IMR-90 (cell line): ENCODE measurements around the gene INSR. TPM values are rescaled to one million over a fixed set of nuclear protein-coding genes. Genes with fewer than 3 reads are reported as not detected.

ENCODE experiments used
- ATAC-seq: fragments of 200-7000 bp; cut with Tn5 transposase; 2 replicates; pipeline ENCODE4 v1.9.1; 2020; ENCODE audit warnings: low read depth, mild to moderate bottlenecking, moderate library complexity
- BruUV-seq: library from RNA; stranded (reverse); fragments of 400-500 nt; replicated peaks from 2 replicates; lab custom pipeline; 2021; lab: Mats Ljungman, UMichigan
- CTCF ChIA-PET: fragments of 300-600 bp; formaldehyde crosslinking; extraction: SDS; loops from one replicate; lab custom pipeline; 2021; ENCODE audit warnings: antibody characterized with exemption; lab: Yijun Ruan, JAX
- POLR2A ChIA-PET: fragments of 300-600 bp; sonication (Branson Sonifier 250); formaldehyde crosslinking; loops from one replicate; lab custom pipeline; 2022; ENCODE audit warnings: antibody characterized with exemption; ENCODE audit not compliant: unreplicated experiment; lab: Charles Lee
- DNase-seq: peaks from one replicate; pipeline ENCODE4 v3.0.0; 2013
- H2AFZ ChIP-seq: replicated peaks from 2 replicates; pipeline ENCODE3; 2013; ENCODE audit warnings: low read length, mild to moderate bottlenecking; ENCODE audit not compliant: poor library complexity
- H2AK5ac ChIP-seq: 2 replicates; pipeline ENCODE4 v1.6.1; 2013; ENCODE audit warnings: low read depth, low read length, inconsistent platforms
- H2AK9ac ChIP-seq: replicated peaks from 2 replicates; pipeline ENCODE3; 2013; ENCODE audit warnings: mild to moderate bottlenecking, low read depth, low read length, moderate library complexity; ENCODE audit not compliant: poor library complexity
- H2BK120ac ChIP-seq: 2 replicates; pipeline ENCODE4 v1.6.1; 2013; ENCODE audit warnings: low read depth, low read length, inconsistent platforms
- H2BK15ac ChIP-seq: 3 replicates; pipeline ENCODE4 v1.6.1; 2013; ENCODE audit warnings: low read depth, low read length, inconsistent platforms
- H2BK20ac ChIP-seq: 2 replicates; pipeline ENCODE4 v1.6.1; 2013; ENCODE audit warnings: low read depth, mild to moderate bottlenecking, inconsistent platforms, low read length, moderate library complexity
- H2BK5ac ChIP-seq: 2 replicates; pipeline ENCODE4 v1.6.1; 2013; ENCODE audit warnings: mild to moderate bottlenecking, low read depth, low read length, inconsistent platforms; ENCODE audit not compliant: poor library complexity, severe bottlenecking
- H3K14ac ChIP-seq: replicated peaks from 2 replicates; pipeline ENCODE4 v1.6.1; 2013; ENCODE audit warnings: low read depth, low read length, inconsistent platforms
- H3K18ac ChIP-seq: 2 replicates; pipeline ENCODE4 v1.6.1; 2013; ENCODE audit warnings: low read depth, low read length, control low read depth
- H3K23ac ChIP-seq: 2 replicates; pipeline ENCODE4 v1.6.1; 2013; ENCODE audit warnings: low read depth, low read length, inconsistent platforms
- H3K27ac ChIP-seq: 2 replicates; pipeline ENCODE4 v1.5.1; 2013; ENCODE audit warnings: mild to moderate bottlenecking, control low read depth, low read length; ENCODE audit not compliant: insufficient read depth
- H3K27me3 ChIP-seq: 2 replicates; pipeline ENCODE4 v1.6.1; 2013; ENCODE audit warnings: low read length; ENCODE audit not compliant: control insufficient read depth, insufficient read depth
- H3K36me3 ChIP-seq: 2 replicates; pipeline ENCODE4 v1.6.1; 2013; ENCODE audit warnings: low read length, mixed read lengths; ENCODE audit not compliant: control insufficient read depth, insufficient read depth
- H3K4ac ChIP-seq: 2 replicates; pipeline ENCODE4 v1.6.1; 2013; ENCODE audit warnings: low read depth, low read length, inconsistent platforms
- H3K4me1 ChIP-seq: 2 replicates; pipeline ENCODE4 v1.6.1; 2013; ENCODE audit warnings: low read length, mixed read lengths; ENCODE audit not compliant: control insufficient read depth, insufficient read depth
- H3K4me2 ChIP-seq: 2 replicates; pipeline ENCODE4 v1.6.1; 2013; ENCODE audit warnings: low read depth, mild to moderate bottlenecking, control low read depth, low read length, moderate library complexity
- H3K4me3 ChIP-seq: 2 replicates; pipeline ENCODE4 v1.5.1; 2013; ENCODE audit warnings: low read depth, mild to moderate bottlenecking, control low read depth, low read length, moderate library complexity; ENCODE audit not compliant: insufficient read depth
- H3K56ac ChIP-seq: 2 replicates; pipeline ENCODE4 v1.6.1; 2013; ENCODE audit warnings: low read length, inconsistent platforms; ENCODE audit not compliant: insufficient read depth; ENCODE audit errors: extremely low read depth
- H3K79me1 ChIP-seq, 2 experiments: 2 replicates each; pipeline ENCODE4 v1.6.1; 2013; ENCODE audit warnings: low read length in 2 of 2, inconsistent platforms in 1 of 2, low read depth in 1 of 2
- H3K9ac ChIP-seq: 2 replicates; pipeline ENCODE4 v1.6.1; 2013; ENCODE audit warnings: low read depth, low read length, control low read depth
- H3K9me1 ChIP-seq: 2 replicates; pipeline ENCODE4 v1.6.1; 2013; ENCODE audit warnings: low read length, inconsistent platforms; ENCODE audit not compliant: insufficient read depth
- H3K9me3 ChIP-seq: 2 replicates; pipeline ENCODE4 v1.6.1; 2013; ENCODE audit warnings: low read length; ENCODE audit not compliant: control insufficient read depth, insufficient read depth
- H4K20me1 ChIP-seq: 2 replicates; pipeline ENCODE4 v1.6.1; 2013; ENCODE audit warnings: low read length, inconsistent platforms; ENCODE audit not compliant: insufficient read depth
- H4K5ac ChIP-seq: 2 replicates; pipeline ENCODE4 v1.6.1; 2013; ENCODE audit warnings: mild to moderate bottlenecking, low read depth, low read length, control low read depth
- H4K8ac ChIP-seq, 2 experiments: 2 replicates each; pipeline ENCODE4 v1.6.1; 2013; ENCODE audit warnings: low read depth in 2 of 2, low read length in 2 of 2, control low read depth in 1 of 2, inconsistent platforms in 1 of 2
- H4K91ac ChIP-seq: 2 replicates; pipeline ENCODE4 v1.6.1; 2013; ENCODE audit warnings: low read depth, low read length, inconsistent platforms; ENCODE audit not compliant: insufficient read depth
- BHLHE40 ChIP-seq: fragments of 150-350 bp; IDR thresholded peaks from 2 replicates; pipeline ENCODE4 v1.6.1; 2016; ENCODE audit warnings: mild to moderate bottlenecking, low read depth, low read length
- CHD1 ChIP-seq: IDR thresholded peaks from 2 replicates; pipeline ENCODE4 v1.6.1; 2012; ENCODE audit warnings: low read depth, low read length, improper control_type of control experiment
- FOS ChIP-seq: fragments of 150-350 bp; IDR thresholded peaks from 2 replicates; pipeline ENCODE4 v1.6.1; 2016; ENCODE audit warnings: low read depth, low read length
- MAFK ChIP-seq: IDR thresholded peaks from 2 replicates; pipeline ENCODE4 v1.6.1; 2012; ENCODE audit warnings: low read depth, low read length, improper control_type of control experiment
- MAZ ChIP-seq: IDR thresholded peaks from 2 replicates; pipeline ENCODE4 v1.6.1; 2012; ENCODE audit warnings: low read depth, mild to moderate bottlenecking, low read length, improper control_type of control experiment, moderate library complexity, borderline replicate concordance
- NFE2L2 ChIP-seq: fragments of 150-350 bp; IDR thresholded peaks from 2 replicates; pipeline ENCODE4 v1.6.1; 2016; ENCODE audit warnings: low read depth, mild to moderate bottlenecking, low read length
- RAD21 ChIP-seq: IDR thresholded peaks from 2 replicates; pipeline ENCODE4 v1.6.1; 2012; ENCODE audit warnings: low read length, improper control_type of control experiment
- RCOR1 ChIP-seq: IDR thresholded peaks from 2 replicates; pipeline ENCODE4 v1.6.1; 2012; ENCODE audit warnings: mild to moderate bottlenecking, low read length, improper control_type of control experiment; ENCODE audit not compliant: insufficient replicate concordance
- RFX5 ChIP-seq: IDR thresholded peaks from 2 replicates; pipeline ENCODE4 v1.8.0; 2012; ENCODE audit warnings: low read depth, mild to moderate bottlenecking, low read length, moderate library complexity
- SMC3 ChIP-seq: fragments of 150-350 bp; IDR thresholded peaks from 2 replicates; pipeline ENCODE4 v1.6.1; 2016; ENCODE audit warnings: low read depth, mild to moderate bottlenecking, antibody characterized with exemption, low read length, moderate library complexity
- WGBS, 2 experiments: methylation state at CpG; one replicate each; pipeline versions ENCODE4 v1.1.5 to v1.1.7; 2013; ENCODE audit warnings: missing lambda C conversion rate in 2 of 2; ENCODE audit not compliant: insufficient read length in 1 of 2; ENCODE audit errors: extremely low coverage in 2 of 2; 5-methylcytosine and 5-hydroxymethylcytosine counted together
- dilution Hi-C: fragments of 300-500 bp; cut with HindIII; formaldehyde crosslinking; loops from one replicate; pipeline ENCODE4 v1.14.3; 2018; ENCODE audit warnings: low sequenced_read_pairs; ENCODE audit not compliant: unreplicated experiment
- in situ Hi-C: fragments of 300-500 bp; cut with MboI; formaldehyde crosslinking; loops from 3 replicates; pipeline ENCODE4 v1.14.3; 2019; ENCODE audit warnings: low sequenced_read_pairs, inconsistent platforms, mixed read lengths
- intact Hi-C: fragments of 100-400 bp; cut with micrococcal nuclease; formaldehyde crosslinking; loops from 2 replicates; pipeline ENCODE4 v1.10.0; 2022
- polyA plus RNA-seq, 3 experiments: library from polyadenylated mRNA; depleted of rRNA; stranded (reverse); fragments of >200 nt; gene quantifications; 2 replicates each; pipeline ENCODE4 v1.2.3, GENCODE V29; 2012; ENCODE audit warnings: low replicate concordance in 1 of 3
- total RNA-seq: library from RNA; depleted of rRNA; stranded (reverse); fragments of >200 nt; gene quantifications from 2 replicates; pipeline ENCODE4 v1.2.3, GENCODE V29; 2012

The INSR gene
- total and polyA plus RNA-seq, 2 of the 4 experiments (the other 2 are of a cell fraction): 2.8 to 7.9 TPM

DNA sequence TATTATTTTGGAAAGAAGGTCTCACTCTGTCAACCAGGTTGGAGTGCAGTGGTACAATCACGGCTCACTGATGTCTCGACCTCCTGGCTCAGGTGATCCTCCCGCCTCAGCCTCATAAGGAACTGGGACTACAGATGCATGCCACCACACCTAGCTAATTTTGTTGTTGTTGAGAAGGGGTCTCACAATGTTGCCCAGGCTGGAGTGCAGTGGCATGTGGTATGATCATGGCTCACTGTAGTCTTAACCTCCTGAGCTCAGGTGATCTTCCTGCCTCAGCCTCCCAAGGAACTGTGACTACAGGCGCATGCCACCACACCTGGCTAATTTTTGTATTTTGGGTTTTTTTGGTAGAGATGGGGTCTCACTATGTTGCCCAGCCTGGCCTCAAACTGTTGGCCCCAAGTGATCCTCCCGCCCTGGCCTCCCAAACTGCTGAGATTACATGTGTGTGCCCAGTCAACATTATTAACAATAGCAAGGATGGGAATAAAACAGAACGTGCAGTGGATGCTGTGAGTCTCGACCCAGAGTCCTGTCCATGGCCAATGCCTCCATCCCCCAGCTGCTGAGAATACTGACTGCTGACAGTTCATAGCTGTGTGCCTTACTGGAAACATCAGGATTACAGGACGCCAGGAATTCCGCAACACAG lies 230.3 kb downstream of the INSR start:
- Histone ChIP-seq H3K36me3 (no peaks in the 10 kb centered on the region), H2BK20ac (no peak overlapping the region), H2BK5ac (no peak overlapping the region), H3K4me1 (no peaks in the 10 kb centered on the region), H3K4me3 (no peak overlapping the region), H2AFZ (peak overlapping the region; percentile 58), H3K27me3 (no peaks in the 10 kb centered on the region), H4K8ac (no peak overlapping the region), H3K9ac (no peak overlapping the region), H2AK5ac (no peak overlapping the region), H3K9me1 (no peaks in the 10 kb centered on the region), H3K4ac (no peak overlapping the region), H3K14ac (no peak overlapping the region), H3K56ac (no peak overlapping the region), H3K4me2 (no peak overlapping the region), H3K9me3 (no peaks in the 10 kb centered on the region), H2BK15ac (no peak overlapping the region), H2AK9ac (no peak overlapping the region), H3K18ac (no peak overlapping the region), H4K5ac (no peak overlapping the region), H3K23ac (no peak overlapping the region), H3K27ac (no peak overlapping the region), H2BK120ac (no peak overlapping the region), H4K91ac (no peak overlapping the region), H3K79me1 (no peaks in the 10 kb centered on the region), H4K20me1 (no peaks in the 10 kb centered on the region)
- in situ Hi-C loops (no loop called here), intact Hi-C loops (loop anchor here (10.0 kb wide), 1 partner anchor 329 kb away; the partner anchor contains the start of genes GPR108 and TRIP10), dilution Hi-C loops (no loop called here)
- no peak for TF ChIP-seq RFX5
- no peak for TF ChIP-seq RAD21
- TF ChIP-seq FOS: no peak
- no peak for TF ChIP-seq CHD1
- no peak for TF ChIP-seq RCOR1
- no peak for TF ChIP-seq MAFK
- TF ChIP-seq MAZ: no peak
- no peak for TF ChIP-seq BHLHE40
- no peak for TF ChIP-seq SMC3
- TF ChIP-seq NFE2L2: no peak
- no peak for DNase-seq
- POLR2A ChIA-PET: interaction anchor here (0.5 kb wide), 1 partner anchor 14 kb away, joined by 3 read pairs; no protein-coding TSS in a partner anchor
- BruUV-seq: no TSS peak
- WGBS, 2 experiments: no CpG with 5 or more reads among the region's 9 CpGs
- no peak for ATAC-seq
- CTCF ChIA-PET: no interaction called here
